A549 treated with CpdA at 1 μM for 4 hours (cell line): ENCODE data around the gene NUCB2. TPM values are rescaled to one million over a fixed set of nuclear protein-coding genes. Genes with fewer than 3 reads are reported as not detected.

Experiments used
- total RNA-seq: library from RNA; stranded (reverse); fragments of 200-300 nt; extraction: Qiagen RNA extraction; gene quantifications from 5 replicates; pipeline ENCODE4 v1.2.3, GENCODE V29; 2022; ENCODE audit warnings: low read depth

The NUCB2 gene
- total RNA-seq, result 33.9 to 35.6 TPM (median 34.5 TPM) in 5 replicates

GRCh38 chr11:17276236-17277023 is at the start of gene NUCB2:
TSS of gene NUCB2 (plus strand) at chr11:17276739. CDS start at chr11:17295324, 18,585 bp downstream.

GRCh38 chr11:17351510-17352176 is 75.1 kb downstream of the NUCB2 start, which contains the start of gene NCR3LG1:
TSS of gene NCR3LG1 (plus strand) at chr11:17351800. CDS start at chr11:17351970, 170 bp downstream.

Other genes with a start within 250 kb of the NUCB2 start
- 1,543 to 1,864 TPM (median 1,613 TPM) in 5 replicates for gene RPS13, start 199.1 kb upstream of the NUCB2 start, total RNA-seq
- 10.9 to 17.0 TPM (median 14.5 TPM) in 5 replicates for gene PIK3C2A, start 68.8 kb upstream of the NUCB2 start, total RNA-seq
- gene NCR3LG1, start 75.1 kb downstream of the NUCB2 start, total RNA-seq, result 1.8 to 3.2 TPM (median 1.9 TPM) in 5 replicates
- 0.16 to 0.60 TPM (median 0.32 TPM) in 5 replicates for gene KCNJ11, start 111.9 kb downstream of the NUCB2 start, total RNA-seq
- 1.3 to 2.2 TPM (median 1.5 TPM) in 5 replicates for gene ABCC8, start 200.1 kb downstream of the NUCB2 start, total RNA-seq